K562 (cell line): ENCODE measurements around the gene KRAS. TPM values are rescaled to one million over a fixed set of nuclear protein-coding genes. Genes with fewer than 3 reads are reported as not detected.

ENCODE experiments used
- ATAC-seq: fragments of 200-7000 bp; cut with Tn5 transposase; 3 replicates; pipeline ENCODE4 v1.9.1; 2020; ENCODE audit warnings: moderate library complexity
- BruUV-seq: library from RNA; stranded (reverse); fragments of 400-500 nt; replicated peaks from 2 replicates; lab custom pipeline; 2021; lab: Mats Ljungman, UMichigan
- CTCF ChIA-PET: fragments of 300-600 bp; formaldehyde crosslinking; extraction: SDS; loops from one replicate; lab custom pipeline; 2021; ENCODE audit warnings: low intra/inter-chr PET ratio; lab: Yijun Ruan, JAX
- POLR2A ChIA-PET: fragments of 300-600, 350-650 bp; sonication (Branson Sonifier 250); formaldehyde crosslinking; extraction: SDS; loops from one replicate; lab custom pipeline; 2021; ENCODE audit warnings: antibody characterized with exemption, inconsistent platforms; lab: Yijun Ruan, JAX
- DNase-seq, 4 experiments: peaks; one replicate each; pipeline versions ENCODE4 v3.0.0 to v3.0.0-alpha.2; 2011 to 2018; ENCODE audit warnings: low spot score in 3 of 4, mixed read lengths in 3 of 4; ENCODE audit errors: extremely low read depth in 1 of 4
- FAIRE-seq: peaks from 2 replicates; lab custom pipeline; 2011; peaks lifted over from hg19 to GRCh38; lab: Jason Lieb, UNC
- H2AFZ ChIP-seq: 2 replicates; pipeline ENCODE4 v1.6.0; 2011; ENCODE audit warnings: low read depth, low read length, control low read depth, inconsistent platforms
- H3K27ac ChIP-seq: fragments of 200-600 bp; 3 replicates; pipeline ENCODE4 v1.8.0; 2011; ENCODE audit warnings: low read depth, mild to moderate bottlenecking, control low read depth, inconsistent platforms, low read length, moderate library complexity, mixed read lengths; ENCODE audit errors: extremely low read depth
- H3K27me3 ChIP-seq, 2 experiments: fragments of 300-600 bp in 1 of 2; 2 replicates in 1 of 2; 3 replicates in 1 of 2; pipeline versions ENCODE4 v1.6.0 to v1.8.0; 2011; ENCODE audit warnings: inconsistent platforms in 2 of 2, low read length in 2 of 2, mild to moderate bottlenecking in 1 of 2, mixed read lengths in 1 of 2, moderate library complexity in 1 of 2; ENCODE audit not compliant: control insufficient read depth in 2 of 2, insufficient read depth in 2 of 2
- H3K36me3 ChIP-seq: fragments of 300-600 bp; 3 replicates; pipeline ENCODE4 v1.8.0; 2011; ENCODE audit warnings: mild to moderate bottlenecking, low read length, inconsistent platforms; ENCODE audit not compliant: control insufficient read depth, insufficient read depth
- H3K4me1 ChIP-seq, 2 experiments: fragments of 200-600 bp in 1 of 2; replicated peaks in 1 of 2; 2 replicates in 1 of 2; 3 replicates in 1 of 2; pipeline versions ENCODE4 v1.5.1 to v1.8.0; 2011; ENCODE audit warnings: inconsistent platforms in 2 of 2, low read length in 2 of 2, mild to moderate bottlenecking in 1 of 2, mixed read lengths in 1 of 2, moderate library complexity in 1 of 2; ENCODE audit not compliant: control insufficient read depth in 2 of 2, insufficient read depth in 2 of 2
- H3K4me2 ChIP-seq: 2 replicates; pipeline ENCODE4 v1.6.1; 2011; ENCODE audit warnings: low read length, control low read depth, inconsistent platforms, mixed read lengths; ENCODE audit not compliant: insufficient read depth
- H3K4me3 ChIP-seq: fragments of 200-600 bp; sonication (generic), shearing (Covaris generic); 2 replicates; pipeline ENCODE4 v1.5.1; 2016; ENCODE audit warnings: control low read depth, inconsistent platforms
- H3K79me2 ChIP-seq: fragments of 200-600 bp; 3 replicates; pipeline ENCODE4 v1.8.0; 2011; ENCODE audit warnings: low read length, inconsistent platforms; ENCODE audit not compliant: control insufficient read depth, insufficient read depth
- H3K9ac ChIP-seq, 2 experiments: 2 replicates each; pipeline versions ENCODE4 v1.6.0 to v1.6.1; 2011; ENCODE audit warnings: low read depth in 2 of 2, low read length in 2 of 2, control low read depth in 1 of 2, inconsistent platforms in 1 of 2, mild to moderate bottlenecking in 1 of 2, mixed read lengths in 1 of 2; ENCODE audit not compliant: insufficient read depth in 1 of 2
- H3K9me1 ChIP-seq: one replicate; pipeline ENCODE4 v1.6.0; 2011; ENCODE audit warnings: inconsistent platforms, mild to moderate bottlenecking, low read length, moderate library complexity; ENCODE audit not compliant: control insufficient read depth, insufficient read depth
- H3K9me3 ChIP-seq: replicated peaks from 2 replicates; pipeline ENCODE4 v1.5.1; 2011; ENCODE audit warnings: low read depth, low read length, inconsistent platforms; ENCODE audit not compliant: control insufficient read depth, insufficient read depth
- H4K20me1 ChIP-seq: replicated peaks from 2 replicates; pipeline ENCODE4 v1.6.1; 2011; ENCODE audit warnings: low read length, inconsistent platforms, mixed read lengths; ENCODE audit not compliant: control insufficient read depth, insufficient read depth
- CHD1 ChIP-seq: fragments of 200-600 bp; sonication (generic); IDR thresholded peaks from one replicate; pipeline ENCODE4 v1.6.1; 2012; ENCODE audit warnings: mild to moderate bottlenecking, moderate library complexity, low read length, inconsistent platforms
- GTF2A2 ChIP-seq: IDR thresholded peaks from 2 replicates; pipeline ENCODE4 v1.6.1; 2016; ENCODE audit warnings: mild to moderate bottlenecking, missing genetic modification characterization, missing compliant biosample characterization
- KAT8 ChIP-seq: fragments of 450-650 bp; IDR thresholded peaks from 2 replicates; pipeline ENCODE4 v1.6.1; 2016; ENCODE audit warnings: low read depth, mild to moderate bottlenecking
- KLF10 ChIP-seq: fragments of 250-450 bp; sonication (Bioruptor Pico); IDR thresholded peaks from 2 replicates; pipeline ENCODE4 v1.6.1; 2021; ENCODE audit warnings: matching md5 sums
- NONO ChIP-seq, 2 experiments: fragments of 200-400 bp in 1 of 2; fragments of 450-650 bp in 1 of 2; formaldehyde crosslinking in 1 of 2; IDR thresholded peaks; 2 replicates each; pipeline ENCODE4 v1.6.1; 2017; ENCODE audit warnings: low read depth in 2 of 2, mild to moderate bottlenecking in 2 of 2, moderate library complexity in 2 of 2, low read length in 1 of 2
- NR4A1 ChIP-seq, 2 experiments: fragments of 250-450 bp in 1 of 2; fragments of 450-650 bp in 1 of 2; sonication (Bioruptor Pico) in 1 of 2; IDR thresholded peaks; 2 replicates each; pipeline versions ENCODE4 v1.4.0 to v1.6.1; 2016 to 2020; ENCODE audit warnings: mild to moderate bottlenecking in 2 of 2, missing compliant biosample characterization in 1 of 2, missing genetic modification characterization in 1 of 2, moderate library complexity in 1 of 2
- PHTF2 ChIP-seq: fragments of 250-450 bp; sonication (Bioruptor Pico); IDR thresholded peaks from 2 replicates; pipeline ENCODE4 v1.5.0; 2021; ENCODE audit warnings: mild to moderate bottlenecking
- POLR2AphosphoS2 ChIP-seq: IDR thresholded peaks from 2 replicates; pipeline ENCODE4 v1.6.1; 2012; ENCODE audit warnings: low read length, improper control_type of control experiment
- RBBP5 ChIP-seq: fragments of 200-600 bp; sonication (generic); IDR thresholded peaks from 2 replicates; pipeline ENCODE4 v1.6.1; 2012; ENCODE audit warnings: borderline replicate concordance, mild to moderate bottlenecking, low read length, control low read depth, inconsistent platforms; ENCODE audit not compliant: insufficient read depth, poor library complexity, severe bottlenecking
- RFX5 ChIP-seq: IDR thresholded peaks from 2 replicates; pipeline ENCODE4 v1.6.1; 2011; ENCODE audit warnings: low read depth, mild to moderate bottlenecking, improper control_type of control experiment, low read length
- SIN3A ChIP-seq, 2 experiments: fragments of 150-350 bp in 1 of 2; IDR thresholded peaks; 2 replicates each; pipeline ENCODE4 v1.6.1; 2011 to 2016; ENCODE audit warnings: borderline replicate concordance in 2 of 2, low read depth in 2 of 2, low read length in 2 of 2, mild to moderate bottlenecking in 2 of 2, moderate library complexity in 2 of 2; ENCODE audit not compliant: control insufficient read depth in 1 of 2
- SOX6 ChIP-seq: fragments of 450-650 bp; IDR thresholded peaks from 2 replicates; pipeline ENCODE4 v1.6.1; 2014; ENCODE audit warnings: mild to moderate bottlenecking
- TCF15 ChIP-seq: fragments of 250-450 bp; sonication (Bioruptor Pico); IDR thresholded peaks from 2 replicates; pipeline ENCODE4 v1.8.0; 2022; ENCODE audit warnings: moderate library complexity, mild to moderate bottlenecking, inconsistent platforms
- ZC3H11A ChIP-seq: IDR thresholded peaks from 2 replicates; pipeline ENCODE4 v1.6.1; 2012; ENCODE audit warnings: low read depth, low read length, improper control_type of control experiment
- ZNF644 ChIP-seq: fragments of 200-800 bp; sonication (Bioruptor generic); IDR thresholded peaks from 2 replicates; pipeline ENCODE4 v1.6.1; 2016; ENCODE audit warnings: low read depth, missing genetic modification characterization, missing compliant biosample characterization
- ZNF764 ChIP-seq: fragments of 250-450 bp; sonication (Bioruptor Pico); IDR thresholded peaks from 2 replicates; pipeline ENCODE4 v1.4.0; 2020; ENCODE audit warnings: low read depth, mild to moderate bottlenecking, moderate library complexity
- ZSCAN32 ChIP-seq: fragments of 450-650 bp; formaldehyde crosslinking; IDR thresholded peaks from 2 replicates; pipeline ENCODE4 v1.4.0; 2020; ENCODE audit warnings: mild to moderate bottlenecking, moderate library complexity
- WGBS: fragments of 100-300 bp; shearing (Covaris generic); methylation state at CpG from one replicate; pipeline ENCODE4 v1.1.6; 2016; ENCODE audit warnings: low coverage, mixed read lengths; ENCODE audit not compliant: insufficient coverage; ENCODE audit errors: missing lambda C conversion rate; 5-methylcytosine and 5-hydroxymethylcytosine counted together
- in situ Hi-C: fragments of 300-500 bp; cut with MboI; formaldehyde crosslinking; loops from 4 replicates; pipeline ENCODE4 v1.15.0; 2018; ENCODE audit warnings: inconsistent platforms, mixed read lengths
- intact Hi-C: fragments of 100-400 bp; cut with micrococcal nuclease; formaldehyde crosslinking; loops from 2 replicates; pipeline ENCODE4 v1.14.2; 2022
- polyA plus RNA-seq, 8 experiments: library from polyadenylated mRNA; depleted of rRNA in 4 of 8; stranded (reverse) in 5 of 8; unstranded in 3 of 8; fragments of >200 nt; fragmentation: Nextera tagmentation in 2 of 8; fragmentation: Illumina TruSeq in 1 of 8; extraction: Ambion mirVana in 2 of 8; extraction: Trizol in 1 of 8; gene quantifications; 2 replicates each; pipeline versions ENCODE4 v1.2.1 to v1.2.3, GENCODE V29; 2011 to 2014; ENCODE audit warnings: inconsistent platforms in 1 of 8, missing spikeins in 1 of 8
- total RNA-seq, 7 experiments: library from RNA; depleted of rRNA in 6 of 7; stranded (reverse); fragments of >200 nt in 6 of 7; fragmentation: Illumina TruSeq in 2 of 7; extraction: Trizol in 2 of 7; gene quantifications; 2 replicates each; pipeline versions ENCODE4 v1.2.1 to v1.2.3, GENCODE V29; 2011 to 2021; ENCODE audit warnings: low replicate concordance in 1 of 7

Gene KRAS
- total and polyA plus RNA-seq, 9 of the 15 experiments (the other 6 are each of a cell fraction or from before 2014, with no cell fraction given) = 7.2 to 21.2 (median 12.7) TPM

GRCh38 chr12:25252946-25253345 is 2.2 kb upstream of the KRAS start:
- Histone ChIP-seq H3K9ac (no peak overlapping the region), H3K4me1 (peaks cover 4 to 7% of the 10 kb centered on the region in 2 experiments; a peak in 3 of 5 replicates), H3K79me2 (peaks cover 23% of the 10 kb centered on the region), H3K27me3 (no peaks in the 10 kb centered on the region; a peak in 1 of 5 replicates), H2AFZ (no peak overlapping the region), H4K20me1 (no peaks in the 10 kb centered on the region), H3K4me3 (no peak overlapping the region), H3K36me3 (peaks cover 5% of the 10 kb centered on the region; the same call in 1 of the 3 replicates), H3K9me1 (no peaks in the 10 kb centered on the region), H3K27ac (no peak overlapping the region), H3K4me2 (no peak overlapping the region), H3K9me3 (no peaks in the 10 kb centered on the region)
- no peak for DNase-seq
- POLR2A ChIA-PET = no interaction called here
- no TSS peak for BruUV-seq
- in situ Hi-C loops = no loop called here
- intact Hi-C loops = no loop called here
- WGBS = 17% methylated on average over 3 of the region's 3 CpGs
- TF ChIP-seq POLR2AphosphoS2 (no peak), SIN3A (IDR thresholded peaks at IDR 0.05; ENCODE audit: borderline replicate concordance in 2 of 2, control insufficient read depth in 1 of 2, low read depth in 2 of 2, low read length in 2 of 2) (no peak), ZSCAN32 (CRISPR knock-in tag) (no peak), PHTF2 (CRISPR knock-in tag) (no peak), TCF15 (CRISPR knock-in tag) (no peak), GTF2A2 (no peak), NONO (IDR thresholded peaks at IDR 0.05; ENCODE audit: low read depth in 2 of 2, low read length in 1 of 2) (no peak), ZNF644 (tag) (no peak), KAT8 (no peak), ZNF764 (CRISPR knock-in tag) (no peak), SOX6 (no peak), NR4A1 (CRISPR knock-in tag; IDR thresholded peaks at IDR 0.05) (no peak), NR4A1 (tag; IDR thresholded peaks at IDR 0.05) (no peak), KLF10 (CRISPR knock-in tag) (no peak), CHD1 (no peak), RBBP5 (no peak), RFX5 (no peak), ZC3H11A (no peak)
- ATAC-seq = no peak
- FAIRE-seq = no peak
- CTCF ChIA-PET = no interaction called here
